HFF-Myc (cell line): ENCODE data around the gene ADGRD2.

Source experiments
- DNase-seq: peaks from one replicate; pipeline ENCODE4 v3.0.0-alpha.2; 2011; ENCODE audit warnings: low read depth; ENCODE audit errors: extremely low read depth
- H3K4me3 ChIP-seq: replicated peaks from 2 replicates; pipeline ENCODE4 v1.5.1; 2011; ENCODE audit warnings: low read depth, mild to moderate bottlenecking, control low read depth, low read length
- TF ChIP-seq, protein P1 (sequence below): IDR thresholded peaks from 2 replicates; pipeline ENCODE4 v1.5.1; 2012; ENCODE audit warnings: mild to moderate bottlenecking, low read depth, low read length, control low read depth; ENCODE audit errors: missing control alignments

Gene ADGRD2

GRCh38 chr9:124450241-124450924 lies at the start of gene ADGRD2:
ADGRD2 (plus strand) TSS chr9:124450451; CDS start chr9:124451667, 1,216 bp downstream.
- H3K4me3 ChIP-seq = no peak within 1 kb of the TSS
- no peak for DNase-seq
- TF ChIP-seq, protein P1, sequence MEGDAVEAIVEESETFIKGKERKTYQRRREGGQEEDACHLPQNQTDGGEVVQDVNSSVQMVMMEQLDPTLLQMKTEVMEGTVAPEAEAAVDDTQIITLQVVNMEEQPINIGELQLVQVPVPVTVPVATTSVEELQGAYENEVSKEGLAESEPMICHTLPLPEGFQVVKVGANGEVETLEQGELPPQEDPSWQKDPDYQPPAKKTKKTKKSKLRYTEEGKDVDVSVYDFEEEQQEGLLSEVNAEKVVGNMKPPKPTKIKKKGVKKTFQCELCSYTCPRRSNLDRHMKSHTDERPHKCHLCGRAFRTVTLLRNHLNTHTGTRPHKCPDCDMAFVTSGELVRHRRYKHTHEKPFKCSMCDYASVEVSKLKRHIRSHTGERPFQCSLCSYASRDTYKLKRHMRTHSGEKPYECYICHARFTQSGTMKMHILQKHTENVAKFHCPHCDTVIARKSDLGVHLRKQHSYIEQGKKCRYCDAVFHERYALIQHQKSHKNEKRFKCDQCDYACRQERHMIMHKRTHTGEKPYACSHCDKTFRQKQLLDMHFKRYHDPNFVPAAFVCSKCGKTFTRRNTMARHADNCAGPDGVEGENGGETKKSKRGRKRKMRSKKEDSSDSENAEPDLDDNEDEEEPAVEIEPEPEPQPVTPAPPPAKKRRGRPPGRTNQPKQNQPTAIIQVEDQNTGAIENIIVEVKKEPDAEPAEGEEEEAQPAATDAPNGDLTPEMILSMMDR = no peak

DNA sequence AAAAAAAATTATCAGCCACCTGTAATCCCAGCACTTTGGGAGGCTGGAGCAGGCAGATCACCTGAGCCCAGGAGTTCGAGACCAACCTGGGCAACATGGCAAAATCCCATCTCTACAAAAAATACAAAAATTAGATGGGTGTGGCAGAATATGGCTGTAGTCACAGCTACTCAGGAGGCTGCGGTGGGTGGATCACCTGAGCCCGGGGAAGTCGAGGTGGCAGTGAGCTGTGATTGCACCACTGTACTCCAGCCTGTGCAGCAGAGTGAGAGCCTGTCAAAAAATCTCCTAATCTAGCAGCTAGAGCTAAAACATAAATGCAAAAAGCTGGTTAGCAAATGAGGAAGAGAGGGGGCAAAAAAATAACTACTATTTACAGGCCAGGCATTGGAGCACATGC lies 47.0 kb upstream of the ADGRD2 start:
- H3K4me3 ChIP-seq = no peak overlapping the region
- no peak for DNase-seq
- TF ChIP-seq, protein P1 = no peak

DNA sequence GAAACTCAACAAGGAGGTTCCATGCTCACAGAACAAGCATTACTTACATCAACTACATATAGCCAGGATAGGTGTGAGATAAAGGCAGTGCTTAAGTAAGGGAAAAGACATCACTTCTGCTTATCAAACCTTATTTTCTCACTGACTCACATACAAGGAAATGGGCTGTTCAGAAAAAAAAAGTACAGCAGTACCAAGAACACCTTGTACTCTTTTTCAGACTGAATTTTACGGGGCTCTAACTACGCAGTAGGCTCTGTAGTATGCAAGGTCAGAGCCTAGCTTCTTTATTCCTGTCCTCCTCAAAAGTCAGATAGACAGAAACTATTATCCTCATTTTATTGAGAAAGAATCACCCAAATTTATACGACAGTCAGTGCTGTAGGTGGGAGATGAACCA lies 40.8 kb upstream of the ADGRD2 start:
- H3K4me3 ChIP-seq = no peak overlapping the region
- TF ChIP-seq, protein P1 = no peak
- DNase-seq = no peak

- no peak for DNase-seq
- no peak overlapping the region for H3K4me3 ChIP-seq
- TF ChIP-seq, protein P1 = peak; percentile 6
Observed at GRCh38 chr9:124410321-124410913, 39.8 kb upstream of the ADGRD2 start.

- no peak for DNase-seq
Observed at GRCh38 chr9:124411514-124412227, 38.6 kb upstream of the ADGRD2 start.

DNA sequence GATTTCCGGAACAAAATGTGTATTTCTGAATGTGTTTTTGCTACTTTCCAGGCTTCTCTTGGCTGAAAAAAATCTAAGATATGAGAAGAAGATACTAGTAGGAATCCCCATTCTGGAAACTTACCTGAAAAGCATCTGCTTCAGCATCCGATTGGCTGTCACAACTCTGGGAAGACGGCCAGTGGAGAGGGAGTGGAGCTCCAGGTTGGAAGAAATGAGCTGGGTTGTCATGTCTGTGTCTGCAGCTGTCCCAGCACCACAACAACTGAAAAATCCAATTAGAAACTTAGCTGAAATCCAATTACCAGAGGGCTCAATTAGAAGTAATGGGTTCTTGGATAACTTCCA lies 38.0 kb upstream of the ADGRD2 start:
- DNase-seq = no peak
- TF ChIP-seq, protein P1 = no peak
- H3K4me3 ChIP-seq = no peak overlapping the region; the same call in 1 of the 2 replicates

More at GRCh38 chr9:124411514-124412227, 38.6 kb upstream of the ADGRD2 start:
- TF ChIP-seq, protein P1 = no peak
- H3K4me3 ChIP-seq = peak overlapping the region; percentile 2
